ENCODE data around the gene PSMD4.

- no peak for TF ChIP-seq CTCF (IDR thresholded peaks at IDR 0.05)
- TF ChIP-seq POLR2A (IDR thresholded peaks at IDR 0.05) = no peak
These were observed 56.5 kb downstream of the PSMD4 start for GRCh38 chr1:151311011-151311410.

Data from thyroid gland (tissue), 4 donors.